IMR-90 (cell line): ENCODE data around the gene IL36RN. TPM values are rescaled to one million over a fixed set of nuclear protein-coding genes. Genes with fewer than 3 reads are reported as not detected.
A peak's percentile ranks its signal among the peaks of the same experiment; 100 is the strongest.

Experiments
- ATAC-seq: fragments of 200-7000 bp; cut with Tn5 transposase; 2 replicates; pipeline ENCODE4 v1.9.1; 2020; ENCODE audit warnings: low read depth, mild to moderate bottlenecking, moderate library complexity
- BruUV-seq: library from RNA; stranded (reverse); fragments of 400-500 nt; replicated peaks from 2 replicates; lab custom pipeline; 2021; lab: Mats Ljungman, UMichigan
- CTCF ChIA-PET: fragments of 300-600 bp; formaldehyde crosslinking; extraction: SDS; loops from one replicate; lab custom pipeline; 2021; ENCODE audit warnings: antibody characterized with exemption; lab: Yijun Ruan, JAX
- POLR2A ChIA-PET: fragments of 300-600 bp; sonication (Branson Sonifier 250); formaldehyde crosslinking; loops from one replicate; lab custom pipeline; 2022; ENCODE audit warnings: antibody characterized with exemption; ENCODE audit not compliant: unreplicated experiment; lab: Charles Lee
- DNase-seq: peaks from one replicate; pipeline ENCODE4 v3.0.0; 2013
- H2AFZ ChIP-seq: replicated peaks from 2 replicates; pipeline ENCODE3; 2013; ENCODE audit warnings: low read length, mild to moderate bottlenecking; ENCODE audit not compliant: poor library complexity
- H2AK5ac ChIP-seq: 2 replicates; pipeline ENCODE4 v1.6.1; 2013; ENCODE audit warnings: low read depth, low read length, inconsistent platforms
- H2AK9ac ChIP-seq: replicated peaks from 2 replicates; pipeline ENCODE3; 2013; ENCODE audit warnings: mild to moderate bottlenecking, low read depth, low read length, moderate library complexity; ENCODE audit not compliant: poor library complexity
- H2BK120ac ChIP-seq: 2 replicates; pipeline ENCODE4 v1.6.1; 2013; ENCODE audit warnings: low read depth, low read length, inconsistent platforms
- H2BK15ac ChIP-seq: 3 replicates; pipeline ENCODE4 v1.6.1; 2013; ENCODE audit warnings: low read depth, low read length, inconsistent platforms
- H2BK20ac ChIP-seq: 2 replicates; pipeline ENCODE4 v1.6.1; 2013; ENCODE audit warnings: low read depth, mild to moderate bottlenecking, inconsistent platforms, low read length, moderate library complexity
- H2BK5ac ChIP-seq: 2 replicates; pipeline ENCODE4 v1.6.1; 2013; ENCODE audit warnings: mild to moderate bottlenecking, low read depth, low read length, inconsistent platforms; ENCODE audit not compliant: poor library complexity, severe bottlenecking
- H3K14ac ChIP-seq: replicated peaks from 2 replicates; pipeline ENCODE4 v1.6.1; 2013; ENCODE audit warnings: low read depth, low read length, inconsistent platforms
- H3K18ac ChIP-seq: 2 replicates; pipeline ENCODE4 v1.6.1; 2013; ENCODE audit warnings: low read depth, low read length, control low read depth
- H3K23ac ChIP-seq: 2 replicates; pipeline ENCODE4 v1.6.1; 2013; ENCODE audit warnings: low read depth, low read length, inconsistent platforms
- H3K27ac ChIP-seq: 2 replicates; pipeline ENCODE4 v1.5.1; 2013; ENCODE audit warnings: mild to moderate bottlenecking, control low read depth, low read length; ENCODE audit not compliant: insufficient read depth
- H3K27me3 ChIP-seq: 2 replicates; pipeline ENCODE4 v1.6.1; 2013; ENCODE audit warnings: low read length; ENCODE audit not compliant: control insufficient read depth, insufficient read depth
- H3K36me3 ChIP-seq: 2 replicates; pipeline ENCODE4 v1.6.1; 2013; ENCODE audit warnings: low read length, mixed read lengths; ENCODE audit not compliant: control insufficient read depth, insufficient read depth
- H3K4ac ChIP-seq: 2 replicates; pipeline ENCODE4 v1.6.1; 2013; ENCODE audit warnings: low read depth, low read length, inconsistent platforms
- H3K4me1 ChIP-seq: 2 replicates; pipeline ENCODE4 v1.6.1; 2013; ENCODE audit warnings: low read length, mixed read lengths; ENCODE audit not compliant: control insufficient read depth, insufficient read depth
- H3K4me2 ChIP-seq: 2 replicates; pipeline ENCODE4 v1.6.1; 2013; ENCODE audit warnings: low read depth, mild to moderate bottlenecking, control low read depth, low read length, moderate library complexity
- H3K4me3 ChIP-seq: 2 replicates; pipeline ENCODE4 v1.5.1; 2013; ENCODE audit warnings: low read depth, mild to moderate bottlenecking, control low read depth, low read length, moderate library complexity; ENCODE audit not compliant: insufficient read depth
- H3K56ac ChIP-seq: 2 replicates; pipeline ENCODE4 v1.6.1; 2013; ENCODE audit warnings: low read length, inconsistent platforms; ENCODE audit not compliant: insufficient read depth; ENCODE audit errors: extremely low read depth
- H3K79me1 ChIP-seq, 2 experiments: 2 replicates each; pipeline ENCODE4 v1.6.1; 2013; ENCODE audit warnings: low read length in 2 of 2, inconsistent platforms in 1 of 2, low read depth in 1 of 2
- H3K9ac ChIP-seq: 2 replicates; pipeline ENCODE4 v1.6.1; 2013; ENCODE audit warnings: low read depth, low read length, control low read depth
- H3K9me1 ChIP-seq: 2 replicates; pipeline ENCODE4 v1.6.1; 2013; ENCODE audit warnings: low read length, inconsistent platforms; ENCODE audit not compliant: insufficient read depth
- H3K9me3 ChIP-seq: 2 replicates; pipeline ENCODE4 v1.6.1; 2013; ENCODE audit warnings: low read length; ENCODE audit not compliant: control insufficient read depth, insufficient read depth
- H4K20me1 ChIP-seq: 2 replicates; pipeline ENCODE4 v1.6.1; 2013; ENCODE audit warnings: low read length, inconsistent platforms; ENCODE audit not compliant: insufficient read depth
- H4K5ac ChIP-seq: 2 replicates; pipeline ENCODE4 v1.6.1; 2013; ENCODE audit warnings: mild to moderate bottlenecking, low read depth, low read length, control low read depth
- H4K8ac ChIP-seq, 2 experiments: 2 replicates each; pipeline ENCODE4 v1.6.1; 2013; ENCODE audit warnings: low read depth in 2 of 2, low read length in 2 of 2, control low read depth in 1 of 2, inconsistent platforms in 1 of 2
- H4K91ac ChIP-seq: 2 replicates; pipeline ENCODE4 v1.6.1; 2013; ENCODE audit warnings: low read depth, low read length, inconsistent platforms; ENCODE audit not compliant: insufficient read depth
- BHLHE40 ChIP-seq: fragments of 150-350 bp; IDR thresholded peaks from 2 replicates; pipeline ENCODE4 v1.6.1; 2016; ENCODE audit warnings: mild to moderate bottlenecking, low read depth, low read length
- CEBPB ChIP-seq: IDR thresholded peaks from 2 replicates; pipeline ENCODE4 v1.6.1; 2012; ENCODE audit warnings: low read depth, low read length, improper control_type of control experiment
- FOS ChIP-seq: fragments of 150-350 bp; IDR thresholded peaks from 2 replicates; pipeline ENCODE4 v1.6.1; 2016; ENCODE audit warnings: low read depth, low read length
- MAFK ChIP-seq: IDR thresholded peaks from 2 replicates; pipeline ENCODE4 v1.6.1; 2012; ENCODE audit warnings: low read depth, low read length, improper control_type of control experiment
- MAZ ChIP-seq: IDR thresholded peaks from 2 replicates; pipeline ENCODE4 v1.6.1; 2012; ENCODE audit warnings: low read depth, mild to moderate bottlenecking, low read length, improper control_type of control experiment, moderate library complexity, borderline replicate concordance
- MXI1 ChIP-seq: IDR thresholded peaks from 2 replicates; pipeline ENCODE4 v1.6.1; 2012; ENCODE audit warnings: low read depth, mild to moderate bottlenecking, low read length, moderate library complexity, borderline replicate concordance
- NFE2L2 ChIP-seq: fragments of 150-350 bp; IDR thresholded peaks from 2 replicates; pipeline ENCODE4 v1.6.1; 2016; ENCODE audit warnings: low read depth, mild to moderate bottlenecking, low read length
- POLR2A ChIP-seq: IDR thresholded peaks from 2 replicates; pipeline ENCODE4 v1.6.1; 2012; ENCODE audit warnings: mild to moderate bottlenecking, low read depth, low read length
- RCOR1 ChIP-seq: IDR thresholded peaks from 2 replicates; pipeline ENCODE4 v1.6.1; 2012; ENCODE audit warnings: mild to moderate bottlenecking, low read length, improper control_type of control experiment; ENCODE audit not compliant: insufficient replicate concordance
- SMC3 ChIP-seq: fragments of 150-350 bp; IDR thresholded peaks from 2 replicates; pipeline ENCODE4 v1.6.1; 2016; ENCODE audit warnings: low read depth, mild to moderate bottlenecking, antibody characterized with exemption, low read length, moderate library complexity
- WGBS, 2 experiments: methylation state at CpG; one replicate each; pipeline versions ENCODE4 v1.1.5 to v1.1.7; 2013; ENCODE audit warnings: missing lambda C conversion rate in 2 of 2; ENCODE audit not compliant: insufficient read length in 1 of 2; ENCODE audit errors: extremely low coverage in 2 of 2; 5-methylcytosine and 5-hydroxymethylcytosine counted together
- dilution Hi-C: fragments of 300-500 bp; cut with HindIII; formaldehyde crosslinking; loops from one replicate; pipeline ENCODE4 v1.14.3; 2018; ENCODE audit warnings: low sequenced_read_pairs; ENCODE audit not compliant: unreplicated experiment
- in situ Hi-C: fragments of 300-500 bp; cut with MboI; formaldehyde crosslinking; loops from 3 replicates; pipeline ENCODE4 v1.14.3; 2019; ENCODE audit warnings: low sequenced_read_pairs, inconsistent platforms, mixed read lengths
- intact Hi-C: fragments of 100-400 bp; cut with micrococcal nuclease; formaldehyde crosslinking; loops from 2 replicates; pipeline ENCODE4 v1.10.0; 2022
- polyA plus RNA-seq, 3 experiments: library from polyadenylated mRNA; depleted of rRNA; stranded (reverse); fragments of >200 nt; gene quantifications; 2 replicates each; pipeline ENCODE4 v1.2.3, GENCODE V29; 2012; ENCODE audit warnings: low replicate concordance in 1 of 3
- total RNA-seq: library from RNA; depleted of rRNA; stranded (reverse); fragments of >200 nt; gene quantifications from 2 replicates; pipeline ENCODE4 v1.2.3, GENCODE V29; 2012
- TF ChIP-seq, protein P1 (sequence below): fragments of 150-350 bp; IDR thresholded peaks from 2 replicates; pipeline ENCODE4 v1.6.1; 2017; ENCODE audit warnings: mild to moderate bottlenecking, antibody characterized with exemption, low read length, low read depth

Gene IL36RN
- total and polyA plus RNA-seq, 2 of the 4 experiments (the other 2 are of a cell fraction): not detected

DNA sequence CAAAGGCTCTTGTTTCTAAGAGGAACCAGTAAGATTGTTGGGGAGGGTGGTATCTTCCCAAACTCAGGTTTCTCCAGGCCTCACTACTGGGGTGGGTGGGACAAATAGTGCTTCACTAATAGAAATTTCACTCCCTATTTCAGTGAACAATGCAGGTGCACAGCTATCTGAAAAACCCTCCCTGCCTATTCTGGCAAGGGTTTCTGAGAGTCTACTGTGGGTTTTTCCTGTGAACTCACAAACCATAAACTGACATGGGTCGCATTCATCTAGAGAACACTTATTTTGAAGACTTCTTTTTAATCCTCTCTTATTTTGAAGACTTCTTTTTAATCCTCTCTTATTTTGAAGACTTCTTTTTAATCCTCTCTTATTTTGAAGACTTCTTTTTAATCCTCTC is 49.4 kb upstream of the IL36RN start (continued):
- TF ChIP-seq, protein P1, sequence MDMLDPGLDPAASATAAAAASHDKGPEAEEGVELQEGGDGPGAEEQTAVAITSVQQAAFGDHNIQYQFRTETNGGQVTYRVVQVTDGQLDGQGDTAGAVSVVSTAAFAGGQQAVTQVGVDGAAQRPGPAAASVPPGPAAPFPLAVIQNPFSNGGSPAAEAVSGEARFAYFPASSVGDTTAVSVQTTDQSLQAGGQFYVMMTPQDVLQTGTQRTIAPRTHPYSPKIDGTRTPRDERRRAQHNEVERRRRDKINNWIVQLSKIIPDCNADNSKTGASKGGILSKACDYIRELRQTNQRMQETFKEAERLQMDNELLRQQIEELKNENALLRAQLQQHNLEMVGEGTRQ: no peak
- TF ChIP-seq FOS: no peak

DNA sequence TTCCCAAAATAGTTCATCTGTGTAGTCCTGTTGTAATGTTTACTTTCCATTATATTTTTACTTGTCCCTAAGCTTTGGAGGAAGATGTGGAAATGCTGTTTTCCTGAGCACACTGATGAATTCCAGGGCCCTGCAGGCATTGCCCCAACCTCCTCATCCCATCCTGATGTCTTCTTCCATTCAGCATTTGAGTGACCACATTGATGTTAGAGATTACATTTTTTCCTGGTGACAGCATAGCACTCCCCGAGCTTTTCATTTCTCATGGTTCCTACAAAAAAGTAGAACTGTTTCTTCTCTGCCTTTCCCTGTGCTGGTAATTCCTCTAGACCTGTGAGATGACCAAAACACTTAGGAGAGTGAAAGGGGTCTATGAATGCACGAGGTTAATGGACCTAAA is 48.9 kb upstream of the IL36RN start:
- H3K27me3 ChIP-seq: peaks cover 3% of the 10 kb centered on the region

More for the DNA sequence above, 48.9 kb upstream of the IL36RN start:
- Histone ChIP-seq H3K4me2 (no peak overlapping the region), H3K9ac (no peak overlapping the region), H3K4me3 (no peak overlapping the region), H3K27ac (no peak overlapping the region), H2AK9ac (no peak overlapping the region), H3K4me1 (no peaks in the 10 kb centered on the region), H4K91ac (no peak overlapping the region), H3K9me1 (no peaks in the 10 kb centered on the region), H3K9me3 (no peaks in the 10 kb centered on the region), H2AK5ac (no peak overlapping the region), H3K79me1 (no peaks in the 10 kb centered on the region), H2AFZ (no peak overlapping the region), H3K36me3 (no peaks in the 10 kb centered on the region), H2BK120ac (no peak overlapping the region), H3K23ac (no peak overlapping the region), H4K20me1 (no peaks in the 10 kb centered on the region), H3K18ac (no peak overlapping the region), H2BK20ac (no peak overlapping the region), H4K5ac (no peak overlapping the region), H3K14ac (no peak overlapping the region), H3K4ac (no peak overlapping the region), H2BK5ac (no peak overlapping the region), H3K56ac (no peak overlapping the region), H2BK15ac (no peak overlapping the region), H4K8ac (no peak overlapping the region)
- dilution Hi-C loops (no loop called here), intact Hi-C loops (no loop called here), in situ Hi-C loops (no loop called here)
- ChIA-PET POLR2A (no interaction called here), CTCF (interaction anchor here (0.6 kb wide), 1 partner anchor 21 kb away, joined by 4 read pairs; no protein-coding TSS in a partner anchor)
- DNase-seq: peak; percentile 2
- no CpG with 5 or more reads among the region's 2 CpGs for WGBS, 2 experiments
- ATAC-seq: no peak
- BruUV-seq: no TSS peak
- no peak for TF ChIP-seq CEBPB
- no peak for TF ChIP-seq MAFK
- TF ChIP-seq MAZ: no peak
- TF ChIP-seq RCOR1: no peak
- TF ChIP-seq NFE2L2: no peak
- TF ChIP-seq SMC3: no peak
- no peak for TF ChIP-seq MXI1
- no peak for TF ChIP-seq POLR2A
- TF ChIP-seq FOS: no peak
- no peak for TF ChIP-seq BHLHE40
